Measurements from ENCODE around the gene CS.

GRCh38 chr12:56253091-56253490 lies 47.0 kb downstream of the CS start:
- TF ChIP-seq, protein P1, sequence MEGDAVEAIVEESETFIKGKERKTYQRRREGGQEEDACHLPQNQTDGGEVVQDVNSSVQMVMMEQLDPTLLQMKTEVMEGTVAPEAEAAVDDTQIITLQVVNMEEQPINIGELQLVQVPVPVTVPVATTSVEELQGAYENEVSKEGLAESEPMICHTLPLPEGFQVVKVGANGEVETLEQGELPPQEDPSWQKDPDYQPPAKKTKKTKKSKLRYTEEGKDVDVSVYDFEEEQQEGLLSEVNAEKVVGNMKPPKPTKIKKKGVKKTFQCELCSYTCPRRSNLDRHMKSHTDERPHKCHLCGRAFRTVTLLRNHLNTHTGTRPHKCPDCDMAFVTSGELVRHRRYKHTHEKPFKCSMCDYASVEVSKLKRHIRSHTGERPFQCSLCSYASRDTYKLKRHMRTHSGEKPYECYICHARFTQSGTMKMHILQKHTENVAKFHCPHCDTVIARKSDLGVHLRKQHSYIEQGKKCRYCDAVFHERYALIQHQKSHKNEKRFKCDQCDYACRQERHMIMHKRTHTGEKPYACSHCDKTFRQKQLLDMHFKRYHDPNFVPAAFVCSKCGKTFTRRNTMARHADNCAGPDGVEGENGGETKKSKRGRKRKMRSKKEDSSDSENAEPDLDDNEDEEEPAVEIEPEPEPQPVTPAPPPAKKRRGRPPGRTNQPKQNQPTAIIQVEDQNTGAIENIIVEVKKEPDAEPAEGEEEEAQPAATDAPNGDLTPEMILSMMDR (IDR thresholded peaks at IDR 0.05; ENCODE audit: insufficient read depth, low read depth, low read length), result no peak
- no peak for TF ChIP-seq EZH2 (IDR thresholded peaks at IDR 0.05; ENCODE audit: insufficient read depth, low read length)

Measured in astrocyte (in vitro differentiated cells and primary cell).